CD14-positive monocyte (primary cell): ENCODE results near the gene NRXN3. TPM values are rescaled to one million over a fixed set of nuclear protein-coding genes. Genes with fewer than 3 reads are reported as not detected.

Experiments
- DNase-seq, 3 donors: peaks; one replicate each; pipeline ENCODE4 v3.0.0-alpha.2; 2011 to 2022
- H2AFZ ChIP-seq: 2 replicates; pipeline ENCODE4 v1.6.0; 2012; ENCODE audit warnings: mild to moderate bottlenecking, low read depth, low read length, inconsistent platforms; ENCODE audit not compliant: insufficient read depth, poor library complexity, severe bottlenecking
- H3K27ac ChIP-seq, 2 donors: 1 replicate in 1 of 2; 2 replicates in 1 of 2; pipeline ENCODE4 v1.5.1; 2012 to 2013; ENCODE audit warnings: low read length in 2 of 2, control low read depth in 1 of 2, inconsistent platforms in 1 of 2, low read depth in 1 of 2, mild to moderate bottlenecking in 1 of 2
- H3K27me3 ChIP-seq, 2 donors: one replicate each; pipeline versions ENCODE4 v1.6.0 to v1.6.1; 2011 to 2013; ENCODE audit warnings: low read length in 2 of 2; ENCODE audit not compliant: control insufficient read depth in 2 of 2, insufficient read depth in 2 of 2
- H3K36me3 ChIP-seq, 2 donors: replicated peaks in 1 of 2; 1 replicate in 1 of 2; 2 replicates in 1 of 2; pipeline versions ENCODE4 v1.5.1 to v1.6.1; 2012 to 2013; ENCODE audit warnings: low read length in 2 of 2, control low read depth in 1 of 2, inconsistent platforms in 1 of 2, mild to moderate bottlenecking in 1 of 2; ENCODE audit not compliant: insufficient read depth in 2 of 2, control insufficient read depth in 1 of 2
- H3K4me1 ChIP-seq, 2 donors: 1 replicate in 1 of 2; 2 replicates in 1 of 2; pipeline versions ENCODE4 v1.5.1 to v1.6.1; 2012 to 2013; ENCODE audit warnings: low read length in 2 of 2, control low read depth in 1 of 2, inconsistent platforms in 1 of 2, mild to moderate bottlenecking in 1 of 2, moderate library complexity in 1 of 2; ENCODE audit not compliant: insufficient read depth in 2 of 2, control insufficient read depth in 1 of 2
- H3K4me2 ChIP-seq: replicated peaks from 2 replicates; pipeline ENCODE3; 2012; ENCODE audit warnings: low read length, moderate library complexity, mild to moderate bottlenecking; ENCODE audit not compliant: poor library complexity, severe bottlenecking; ENCODE audit errors: extremely low read depth
- H3K4me3 ChIP-seq, 3 experiments: fragments of 200-600 bp in 1 of 3; sonication (generic) in 1 of 3; replicated peaks in 1 of 3; 1 replicate in 2 of 3; 2 replicates in 1 of 3; pipeline ENCODE4 v1.5.1; 2011 to 2013; ENCODE audit warnings: low read length in 3 of 3, mild to moderate bottlenecking in 3 of 3, control low read depth in 2 of 3, low read depth in 2 of 3, inconsistent platforms in 1 of 3, moderate library complexity in 1 of 3
- H3K79me2 ChIP-seq: 2 replicates; pipeline ENCODE4 v1.6.0; 2012; ENCODE audit warnings: mild to moderate bottlenecking, control low read depth, inconsistent platforms, low read length, moderate library complexity; ENCODE audit not compliant: insufficient read depth
- H3K9ac ChIP-seq: 2 replicates; pipeline ENCODE4 v1.6.0; 2017; ENCODE audit warnings: low read length, mild to moderate bottlenecking; ENCODE audit not compliant: insufficient read depth, poor library complexity, severe bottlenecking
- H3K9me3 ChIP-seq, 2 donors: replicated peaks in 1 of 2; 1 replicate in 1 of 2; 2 replicates in 1 of 2; pipeline versions ENCODE4 v1.5.1 to v1.6.1; 2012 to 2013; ENCODE audit warnings: low read length in 2 of 2, control low read depth in 1 of 2; ENCODE audit not compliant: control insufficient read depth in 1 of 2, insufficient read depth in 1 of 2
- H4K20me1 ChIP-seq: 2 replicates; pipeline ENCODE4 v1.6.0; 2012; ENCODE audit warnings: mild to moderate bottlenecking, low read length, control low read depth, moderate library complexity; ENCODE audit not compliant: insufficient read depth
- H3K27ac Mint-ChIP-seq, 7 donors: one replicate each; pipeline ENCODE4 v1.8.0; 2020; ENCODE audit warnings: mild to moderate bottlenecking in 7 of 7, mixed read lengths in 7 of 7, moderate library complexity in 6 of 7, inconsistent platforms in 2 of 7
- H3K27me3 Mint-ChIP-seq, 3 donors: one replicate each; pipeline ENCODE4 v1.8.0; 2021 to 2022; ENCODE audit warnings: low read depth in 3 of 3, mild to moderate bottlenecking in 3 of 3, mixed read lengths in 3 of 3, moderate library complexity in 3 of 3, inconsistent platforms in 1 of 3
- H3K36me3 Mint-ChIP-seq, 2 donors: one replicate each; pipeline ENCODE4 v1.8.0; 2020; ENCODE audit warnings: mixed read lengths in 2 of 2, inconsistent platforms in 1 of 2, mild to moderate bottlenecking in 1 of 2
- H3K4me1 Mint-ChIP-seq: one replicate; pipeline ENCODE4 v1.8.0; 2020; ENCODE audit warnings: mild to moderate bottlenecking, mixed read lengths
- H3K4me3 Mint-ChIP-seq, 2 donors: one replicate each; pipeline ENCODE4 v1.8.0; 2020; ENCODE audit warnings: mild to moderate bottlenecking in 2 of 2, mixed read lengths in 2 of 2, moderate library complexity in 1 of 2
- H3K9me3 Mint-ChIP-seq, 7 donors: one replicate each; pipeline ENCODE4 v1.8.0; 2020 to 2022; ENCODE audit warnings: mixed read lengths in 7 of 7, mild to moderate bottlenecking in 6 of 7, moderate library complexity in 6 of 7, inconsistent platforms in 2 of 7
- CTCF ChIP-seq: fragments of 200-600 bp; IDR thresholded peaks from one replicate; pipeline ENCODE4 v1.8.0; 2022; ENCODE audit warnings: antibody characterized with exemption, mild to moderate bottlenecking
- WGBS: methylation state at CpG from one replicate; pipeline ENCODE4 v1.1.5; 2013; ENCODE audit warnings: missing lambda C conversion rate; ENCODE audit not compliant: insufficient coverage; 5-methylcytosine and 5-hydroxymethylcytosine counted together
- intact Hi-C, 2 donors: fragments of 100-400 bp; cut with micrococcal nuclease; formaldehyde crosslinking; loops; one replicate each; pipeline versions ENCODE4 v1.15.0 to v1.15.1; 2023
- polyA plus RNA-seq, 3 donors: library from polyadenylated mRNA; depleted of rRNA in 1 of 3; unstranded in 2 of 3; stranded (reverse) in 1 of 3; fragments of 300-500 nt in 2 of 3; fragments of >200 nt in 1 of 3; fragmentation: Illumina TruSeq in 2 of 3; gene quantifications; 1 replicate in 2 of 3; 2 replicates in 1 of 3; pipeline ENCODE4 v1.2.3, GENCODE V29; 2012 to 2021

The NRXN3 gene
- polyA plus RNA-seq, 3 donors: not detected

- Histone ChIP-seq H3K79me2 (no peaks in the 10 kb centered on the region), H3K4me2 (no peak overlapping the region), H3K9me3 (no peaks in the 10 kb centered on the region), H3K27ac (no peak overlapping the region), H3K4me3 (no peak overlapping the region), H3K27me3 (no peaks in the 10 kb centered on the region), H3K4me1 (no peaks in the 10 kb centered on the region), H2AFZ (no peak overlapping the region), H3K36me3 (no peaks in the 10 kb centered on the region), H3K9ac (no peak overlapping the region), H4K20me1 (no peaks in the 10 kb centered on the region)
- no peak overlapping the region for H3K27ac Mint-ChIP-seq
- H3K9me3 Mint-ChIP-seq: peaks cover 0 to 1% (median 0%) of the 10 kb centered on the region in 7 donors
- H3K4me3 Mint-ChIP-seq: no peak overlapping the region
- no peaks in the 10 kb centered on the region for H3K27me3 Mint-ChIP-seq
- DNase-seq: no peak
- H3K36me3 Mint-ChIP-seq: no peaks in the 10 kb centered on the region
- intact Hi-C loops: no loop called here
- no peaks in the 10 kb centered on the region for H3K4me1 Mint-ChIP-seq
- TF ChIP-seq CTCF: no peak
- no CpG with 5 or more reads among the region's 4 CpGs for WGBS
These were observed 693.0 kb downstream of the NRXN3 start for GRCh38 chr14:78863143-78863542.

GRCh38 chr14:78872837-78873236 lies 702.7 kb downstream of the NRXN3 start:
- no peaks in the 10 kb centered on the region for H3K4me1 Mint-ChIP-seq
- H4K20me1 ChIP-seq: no peaks in the 10 kb centered on the region

More at GRCh38 chr14:78872837-78873236, 702.7 kb downstream of the NRXN3 start:
- H2AFZ ChIP-seq: no peak overlapping the region
- Mint-ChIP-seq H3K36me3 (no peaks in the 10 kb centered on the region), H3K4me3 (no peak overlapping the region), H3K9me3 (peaks cover 0 to 2% (median 0%) of the 10 kb centered on the region in 7 donors), H3K27me3 (peaks cover 0 to 1% (median 0%) of the 10 kb centered on the region in 3 donors), H3K27ac (no peak overlapping the region)
- whole genome bisulfite sequencing: no CpG with 5 or more reads among the region's 1 CpG
- no peak overlapping the region for H3K27ac ChIP-seq
- intact Hi-C loops: no loop called here
- no peak overlapping the region for H3K4me3 ChIP-seq
- no peaks in the 10 kb centered on the region for H3K79me2 ChIP-seq
- DNase-seq: no peak
- no peaks in the 10 kb centered on the region for H3K27me3 ChIP-seq
- H3K36me3 ChIP-seq: no peaks in the 10 kb centered on the region
- TF ChIP-seq CTCF: no peak
- no peak overlapping the region for H3K9ac ChIP-seq
- H3K4me1 ChIP-seq: no peaks in the 10 kb centered on the region
- H3K9me3 ChIP-seq: no peaks in the 10 kb centered on the region
- H3K4me2 ChIP-seq: no peak overlapping the region
